Loucy (cell line): Measurements from ENCODE around the gene CALR.

ENCODE experiments used
- H2AFZ ChIP-seq: fragments of 200-600 bp; sonication (generic); 2 replicates; pipeline ENCODE4 v1.6.0; 2016; ENCODE audit warnings: antibody characterized with exemption, mild to moderate bottlenecking, low read length, moderate library complexity
- H3F3A ChIP-seq: fragments of 200-600 bp; 2 replicates; pipeline ENCODE4 v1.6.0; 2016; ENCODE audit warnings: antibody characterized with exemption, low read depth, mild to moderate bottlenecking
- H3K27me3 ChIP-seq: fragments of 200-600 bp; sonication (generic); 2 replicates; pipeline ENCODE4 v1.6.1; 2014; ENCODE audit warnings: low read length, mild to moderate bottlenecking; ENCODE audit not compliant: insufficient read depth, poor library complexity, severe bottlenecking
- H3K36me3 ChIP-seq: fragments of 200-600 bp; sonication (generic); 2 replicates; pipeline ENCODE4 v1.6.1; 2016; ENCODE audit warnings: low read length; ENCODE audit not compliant: insufficient read depth
- H3K4me1 ChIP-seq: fragments of 200-600 bp; sonication (generic); 2 replicates; pipeline ENCODE4 v1.5.1; 2014; ENCODE audit warnings: low read length, mild to moderate bottlenecking; ENCODE audit not compliant: insufficient read depth, poor library complexity, severe bottlenecking
- H3K4me2 ChIP-seq: fragments of 200-600 bp; sonication (generic); 2 replicates; pipeline ENCODE4 v1.6.0; 2014; ENCODE audit warnings: antibody characterized with exemption, low read length, low read depth, mild to moderate bottlenecking; ENCODE audit not compliant: poor library complexity, severe bottlenecking
- H3K4me3 ChIP-seq: fragments of 200-600 bp; sonication (generic); 2 replicates; pipeline ENCODE4 v1.5.1; 2014; ENCODE audit warnings: low read length, mild to moderate bottlenecking, mixed read lengths; ENCODE audit not compliant: poor library complexity, severe bottlenecking
- H3K79me2 ChIP-seq: fragments of 200-600 bp; sonication (generic); 2 replicates; pipeline ENCODE4 v1.6.1; 2014; ENCODE audit warnings: low read length; ENCODE audit not compliant: insufficient read depth
- H3K9ac ChIP-seq: fragments of 200-600 bp; sonication (generic); 2 replicates; pipeline ENCODE4 v1.6.0; 2014; ENCODE audit warnings: mild to moderate bottlenecking, low read depth, low read length, moderate library complexity; ENCODE audit not compliant: poor library complexity, severe bottlenecking
- H3K9me2 ChIP-seq: fragments of 200-600 bp; sonication (generic); replicated peaks from 2 replicates; pipeline ENCODE4 v1.6.1; 2016; ENCODE audit warnings: low read depth, low read length, mixed read lengths
- H3K9me3 ChIP-seq: fragments of 200-600 bp; sonication (generic); 2 replicates; pipeline ENCODE4 v1.6.1; 2014; ENCODE audit warnings: mild to moderate bottlenecking, antibody characterized with exemption, low read length, low read depth; ENCODE audit not compliant: insufficient read depth
- H4K20me1 ChIP-seq: fragments of 200-600 bp; sonication (generic); 2 replicates; pipeline ENCODE4 v1.6.0; 2014; ENCODE audit warnings: antibody characterized with exemption, low read length, mild to moderate bottlenecking; ENCODE audit not compliant: insufficient read depth, poor library complexity, severe bottlenecking
- EZH2phosphoT487 ChIP-seq: fragments of 200-600 bp; IDR thresholded peaks from 2 replicates; pipeline ENCODE4 v1.6.1; 2018; ENCODE audit warnings: antibody characterized with exemption, mild to moderate bottlenecking, moderate library complexity, borderline replicate concordance
- TF ChIP-seq, protein P1 (sequence below): fragments of 200-600 bp; sonication (generic); conservative IDR thresholded peaks from 2 replicates; pipeline ENCODE4 v1.5.1; 2014; ENCODE audit warnings: mild to moderate bottlenecking, antibody characterized with exemption, low read length

CALR gene

DNA sequence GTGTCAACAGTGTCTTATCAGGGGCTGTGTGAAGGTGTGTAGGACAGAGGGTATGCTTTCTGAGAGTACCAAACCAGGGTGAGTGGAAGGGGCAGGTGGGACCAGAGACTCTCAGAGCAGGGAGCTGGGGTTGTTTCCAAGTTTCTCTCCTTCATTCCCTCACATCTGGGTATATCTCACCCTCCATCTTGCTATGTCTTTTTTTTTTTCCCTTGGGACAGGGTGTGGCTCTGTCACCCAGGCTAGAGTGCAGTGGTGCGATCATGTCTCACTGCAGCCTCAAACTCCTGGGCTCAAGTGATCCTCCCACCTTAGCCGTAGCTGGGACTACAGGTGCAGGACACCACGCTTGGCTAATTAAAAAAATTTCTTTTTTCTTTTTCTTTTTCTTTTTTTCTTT lies 41.6 kb downstream of the CALR start:
- Histone ChIP-seq H3K4me3 (no peak overlapping the region), H3K9me2 (no peaks in the 10 kb centered on the region), H3K27me3 (no peaks in the 10 kb centered on the region), H2AFZ (no peak overlapping the region), H3K4me2 (no peak overlapping the region), H3K79me2 (no peaks in the 10 kb centered on the region), H4K20me1 (no peaks in the 10 kb centered on the region), H3K4me1 (no peaks in the 10 kb centered on the region), H3K36me3 (no peaks in the 10 kb centered on the region), H3F3A (no peaks in the 10 kb centered on the region), H3K9me3 (no peaks in the 10 kb centered on the region), H3K9ac (no peak overlapping the region)
- no peak for TF ChIP-seq EZH2phosphoT487
- TF ChIP-seq, protein P1, sequence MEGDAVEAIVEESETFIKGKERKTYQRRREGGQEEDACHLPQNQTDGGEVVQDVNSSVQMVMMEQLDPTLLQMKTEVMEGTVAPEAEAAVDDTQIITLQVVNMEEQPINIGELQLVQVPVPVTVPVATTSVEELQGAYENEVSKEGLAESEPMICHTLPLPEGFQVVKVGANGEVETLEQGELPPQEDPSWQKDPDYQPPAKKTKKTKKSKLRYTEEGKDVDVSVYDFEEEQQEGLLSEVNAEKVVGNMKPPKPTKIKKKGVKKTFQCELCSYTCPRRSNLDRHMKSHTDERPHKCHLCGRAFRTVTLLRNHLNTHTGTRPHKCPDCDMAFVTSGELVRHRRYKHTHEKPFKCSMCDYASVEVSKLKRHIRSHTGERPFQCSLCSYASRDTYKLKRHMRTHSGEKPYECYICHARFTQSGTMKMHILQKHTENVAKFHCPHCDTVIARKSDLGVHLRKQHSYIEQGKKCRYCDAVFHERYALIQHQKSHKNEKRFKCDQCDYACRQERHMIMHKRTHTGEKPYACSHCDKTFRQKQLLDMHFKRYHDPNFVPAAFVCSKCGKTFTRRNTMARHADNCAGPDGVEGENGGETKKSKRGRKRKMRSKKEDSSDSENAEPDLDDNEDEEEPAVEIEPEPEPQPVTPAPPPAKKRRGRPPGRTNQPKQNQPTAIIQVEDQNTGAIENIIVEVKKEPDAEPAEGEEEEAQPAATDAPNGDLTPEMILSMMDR = no peak

DNA sequence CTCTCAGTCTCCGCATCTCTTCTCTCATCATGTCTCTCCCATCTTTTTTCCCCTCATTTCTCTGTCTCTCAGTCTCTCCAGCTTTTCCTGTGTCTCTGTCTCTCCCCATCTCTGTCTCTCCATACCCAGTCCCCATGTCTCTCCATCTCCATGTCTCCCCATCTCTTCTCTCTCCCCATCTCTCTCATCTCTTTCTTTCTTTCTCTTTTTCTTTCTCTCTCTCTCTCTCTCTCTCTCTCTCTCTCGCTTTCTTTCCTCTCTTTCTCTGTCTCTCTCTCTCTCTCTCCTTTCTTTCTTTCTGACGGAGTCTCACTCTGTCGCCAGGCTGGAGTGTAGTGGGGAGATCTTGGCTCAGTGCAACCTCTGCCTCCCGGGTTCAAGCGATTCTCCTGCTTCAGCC lies 44.2 kb downstream of the CALR start:
- Histone ChIP-seq H3K4me2 (no peak overlapping the region), H2AFZ (no peak overlapping the region), H3K9ac (no peak overlapping the region)

DNA sequence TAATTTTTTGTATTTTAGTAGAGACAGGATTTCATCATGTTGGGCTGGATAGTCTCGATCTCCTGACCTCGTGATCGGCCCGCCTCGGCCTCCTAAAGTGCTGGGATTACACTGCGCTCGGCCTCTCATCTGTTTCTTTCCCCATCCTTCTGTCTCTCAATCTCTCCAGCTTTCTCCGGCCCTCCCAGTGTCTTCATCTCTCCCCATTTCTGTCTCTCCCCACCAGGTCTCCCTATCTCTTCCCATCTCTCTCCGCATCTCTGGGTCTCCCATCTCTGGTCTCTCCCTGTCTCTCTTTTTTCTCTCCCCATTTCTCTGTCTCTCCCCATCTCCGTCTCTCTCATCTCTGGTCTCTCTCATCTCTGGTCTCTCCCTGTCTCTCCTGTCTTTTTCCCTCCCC lies 44.7 kb downstream of the CALR start:
- peak overlapping the region; percentile 81; the same call in 1 of the 2 replicates for H2AFZ ChIP-seq
- H3K4me3 ChIP-seq = peak overlapping the region; percentile 69
- no peaks in the 10 kb centered on the region for H3K36me3 ChIP-seq
- H3K4me1 ChIP-seq = no peaks in the 10 kb centered on the region
- TF ChIP-seq EZH2phosphoT487 = no peak
- TF ChIP-seq, protein P1 = no peak
- H4K20me1 ChIP-seq = no peaks in the 10 kb centered on the region
- no peaks in the 10 kb centered on the region for H3K27me3 ChIP-seq
- H3K9me2 ChIP-seq = no peaks in the 10 kb centered on the region
- no peaks in the 10 kb centered on the region for H3K79me2 ChIP-seq
- H3K9me3 ChIP-seq = no peaks in the 10 kb centered on the region
- H3F3A ChIP-seq = no peaks in the 10 kb centered on the region
- H3K9ac ChIP-seq = no peak overlapping the region
- H3K4me2 ChIP-seq = peak overlapping the region; percentile 71

More for the DNA sequence above, 44.2 kb downstream of the CALR start:
- Histone ChIP-seq H3K4me3 (no peak overlapping the region), H3K4me1 (no peaks in the 10 kb centered on the region), H3K9me3 (no peaks in the 10 kb centered on the region), H3K36me3 (no peaks in the 10 kb centered on the region), H3K27me3 (no peaks in the 10 kb centered on the region), H3K9me2 (no peaks in the 10 kb centered on the region), H3F3A (no peaks in the 10 kb centered on the region), H3K79me2 (no peaks in the 10 kb centered on the region), H4K20me1 (no peaks in the 10 kb centered on the region)
- TF ChIP-seq EZH2phosphoT487 = no peak
- TF ChIP-seq, protein P1 = no peak
